ENCODE measurements around the gene NDNF. TPM values are rescaled to one million over a fixed set of nuclear protein-coding genes. Genes with fewer than 3 reads are reported as not detected.

The NDNF gene
- total RNA-seq, 2 donors from 2014 or later, result not detected

Other genes starting within 250 kb of the NDNF start
- under 1 TPM in 1 of 2 donors, not detected in 1; 0.50 TPM for gene PRDM5, start 149.8 kb downstream of the NDNF start, total RNA-seq
- 1 to 10 TPM in 1 of 2 donors, under 1 TPM in 1; 0.45 to 4.5 TPM for gene TNIP3, start 91.8 kb upstream of the NDNF start, total RNA-seq